K562 (cell line): Measurements from ENCODE around the gene NRXN3. TPM values are rescaled to one million over a fixed set of nuclear protein-coding genes. Genes with fewer than 3 reads are reported as not detected.

Experiments
- ATAC-seq: fragments of 200-7000 bp; cut with Tn5 transposase; 3 replicates; pipeline ENCODE4 v1.9.1; 2020; ENCODE audit warnings: moderate library complexity
- BruUV-seq: library from RNA; stranded (reverse); fragments of 400-500 nt; replicated peaks from 2 replicates; lab custom pipeline; 2021; lab: Mats Ljungman, UMichigan
- CTCF ChIA-PET: fragments of 300-600 bp; formaldehyde crosslinking; extraction: SDS; loops from one replicate; lab custom pipeline; 2021; ENCODE audit warnings: low intra/inter-chr PET ratio; lab: Yijun Ruan, JAX
- POLR2A ChIA-PET: fragments of 300-600, 350-650 bp; sonication (Branson Sonifier 250); formaldehyde crosslinking; extraction: SDS; loops from one replicate; lab custom pipeline; 2021; ENCODE audit warnings: antibody characterized with exemption, inconsistent platforms; lab: Yijun Ruan, JAX
- DNase-seq, 4 experiments: peaks; one replicate each; pipeline versions ENCODE4 v3.0.0 to v3.0.0-alpha.2; 2011 to 2018; ENCODE audit warnings: low spot score in 3 of 4, mixed read lengths in 3 of 4; ENCODE audit errors: extremely low read depth in 1 of 4
- FAIRE-seq: peaks from 2 replicates; lab custom pipeline; 2011; peaks lifted over from hg19 to GRCh38; lab: Jason Lieb, UNC
- H2AFZ ChIP-seq: 2 replicates; pipeline ENCODE4 v1.6.0; 2011; ENCODE audit warnings: low read depth, low read length, control low read depth, inconsistent platforms
- H3K27ac ChIP-seq: fragments of 200-600 bp; 3 replicates; pipeline ENCODE4 v1.8.0; 2011; ENCODE audit warnings: low read depth, mild to moderate bottlenecking, control low read depth, inconsistent platforms, low read length, moderate library complexity, mixed read lengths; ENCODE audit errors: extremely low read depth
- H3K27me3 ChIP-seq, 2 experiments: fragments of 300-600 bp in 1 of 2; 2 replicates in 1 of 2; 3 replicates in 1 of 2; pipeline versions ENCODE4 v1.6.0 to v1.8.0; 2011; ENCODE audit warnings: inconsistent platforms in 2 of 2, low read length in 2 of 2, mild to moderate bottlenecking in 1 of 2, mixed read lengths in 1 of 2, moderate library complexity in 1 of 2; ENCODE audit not compliant: control insufficient read depth in 2 of 2, insufficient read depth in 2 of 2
- H3K36me3 ChIP-seq: fragments of 300-600 bp; 3 replicates; pipeline ENCODE4 v1.8.0; 2011; ENCODE audit warnings: mild to moderate bottlenecking, low read length, inconsistent platforms; ENCODE audit not compliant: control insufficient read depth, insufficient read depth
- H3K4me1 ChIP-seq, 2 experiments: fragments of 200-600 bp in 1 of 2; replicated peaks in 1 of 2; 2 replicates in 1 of 2; 3 replicates in 1 of 2; pipeline versions ENCODE4 v1.5.1 to v1.8.0; 2011; ENCODE audit warnings: inconsistent platforms in 2 of 2, low read length in 2 of 2, mild to moderate bottlenecking in 1 of 2, mixed read lengths in 1 of 2, moderate library complexity in 1 of 2; ENCODE audit not compliant: control insufficient read depth in 2 of 2, insufficient read depth in 2 of 2
- H3K4me2 ChIP-seq: 2 replicates; pipeline ENCODE4 v1.6.1; 2011; ENCODE audit warnings: low read length, control low read depth, inconsistent platforms, mixed read lengths; ENCODE audit not compliant: insufficient read depth
- H3K4me3 ChIP-seq: fragments of 200-600 bp; sonication (generic), shearing (Covaris generic); 2 replicates; pipeline ENCODE4 v1.5.1; 2016; ENCODE audit warnings: control low read depth, inconsistent platforms
- H3K79me2 ChIP-seq: fragments of 200-600 bp; 3 replicates; pipeline ENCODE4 v1.8.0; 2011; ENCODE audit warnings: low read length, inconsistent platforms; ENCODE audit not compliant: control insufficient read depth, insufficient read depth
- H3K9ac ChIP-seq, 2 experiments: 2 replicates each; pipeline versions ENCODE4 v1.6.0 to v1.6.1; 2011; ENCODE audit warnings: low read depth in 2 of 2, low read length in 2 of 2, control low read depth in 1 of 2, inconsistent platforms in 1 of 2, mild to moderate bottlenecking in 1 of 2, mixed read lengths in 1 of 2; ENCODE audit not compliant: insufficient read depth in 1 of 2
- H3K9me1 ChIP-seq: one replicate; pipeline ENCODE4 v1.6.0; 2011; ENCODE audit warnings: inconsistent platforms, mild to moderate bottlenecking, low read length, moderate library complexity; ENCODE audit not compliant: control insufficient read depth, insufficient read depth
- H3K9me3 ChIP-seq: replicated peaks from 2 replicates; pipeline ENCODE4 v1.5.1; 2011; ENCODE audit warnings: low read depth, low read length, inconsistent platforms; ENCODE audit not compliant: control insufficient read depth, insufficient read depth
- H4K20me1 ChIP-seq: replicated peaks from 2 replicates; pipeline ENCODE4 v1.6.1; 2011; ENCODE audit warnings: low read length, inconsistent platforms, mixed read lengths; ENCODE audit not compliant: control insufficient read depth, insufficient read depth
- BRCA1 ChIP-seq, 2 experiments: fragments of 450-650 bp in 1 of 2; sonication (generic) in 1 of 2; formaldehyde crosslinking in 1 of 2; IDR thresholded peaks; 2 replicates each; pipeline versions ENCODE4 v1.5.0 to v1.6.1; 2017 to 2020; ENCODE audit warnings: mild to moderate bottlenecking in 1 of 2, missing genetic modification reagents in 1 of 2
- HSF4 ChIP-seq: fragments of 250-450 bp; sonication (Bioruptor Pico); IDR thresholded peaks from 2 replicates; pipeline ENCODE4 v2.1.2; 2022; ENCODE audit warnings: mild to moderate bottlenecking, moderate library complexity, borderline replicate concordance
- NFIC ChIP-seq: fragments of 450-650 bp; IDR thresholded peaks from 2 replicates; pipeline ENCODE4 v1.6.1; 2017; ENCODE audit warnings: mild to moderate bottlenecking, inconsistent platforms
- NFRKB ChIP-seq: fragments of 450-650 bp; IDR thresholded peaks from 2 replicates; pipeline ENCODE4 v1.6.1; 2016; ENCODE audit warnings: low read depth
- PHB2 ChIP-seq: fragments of 450-650 bp; IDR thresholded peaks from 2 replicates; pipeline ENCODE4 v1.6.1; 2017; ENCODE audit warnings: low read depth
- TCF7 ChIP-seq: sonication (generic); IDR thresholded peaks from 2 replicates; pipeline ENCODE4 v1.6.1; 2016; ENCODE audit warnings: antibody characterized with exemption, borderline replicate concordance
- TEAD4 ChIP-seq, 2 experiments: sonication (generic) in 1 of 2; formaldehyde crosslinking in 1 of 2; IDR thresholded peaks; 2 replicates each; pipeline versions ENCODE4 v1.6.1 to v1.8.0; 2012 to 2022; ENCODE audit warnings: borderline replicate concordance in 1 of 2, inconsistent platforms in 1 of 2, low read length in 1 of 2, mild to moderate bottlenecking in 1 of 2, missing genetic modification reagents in 1 of 2
- ZNF124 ChIP-seq: sonication (generic); formaldehyde crosslinking; IDR thresholded peaks from 2 replicates; pipeline ENCODE4 v1.8.1; 2022; ENCODE audit warnings: missing genetic modification reagents
- ZNF76 ChIP-seq: fragments of 250-450 bp; sonication (Bioruptor Pico); IDR thresholded peaks from 2 replicates; pipeline ENCODE4 v1.4.0; 2020; ENCODE audit warnings: mild to moderate bottlenecking, moderate library complexity, borderline replicate concordance
- WGBS: fragments of 100-300 bp; shearing (Covaris generic); methylation state at CpG from one replicate; pipeline ENCODE4 v1.1.6; 2016; ENCODE audit warnings: low coverage, mixed read lengths; ENCODE audit not compliant: insufficient coverage; ENCODE audit errors: missing lambda C conversion rate; 5-methylcytosine and 5-hydroxymethylcytosine counted together
- in situ Hi-C: fragments of 300-500 bp; cut with MboI; formaldehyde crosslinking; loops from 4 replicates; pipeline ENCODE4 v1.15.0; 2018; ENCODE audit warnings: inconsistent platforms, mixed read lengths
- intact Hi-C: fragments of 100-400 bp; cut with micrococcal nuclease; formaldehyde crosslinking; loops from 2 replicates; pipeline ENCODE4 v1.14.2; 2022
- polyA plus RNA-seq, 8 experiments: library from polyadenylated mRNA; depleted of rRNA in 4 of 8; stranded (reverse) in 5 of 8; unstranded in 3 of 8; fragments of >200 nt; fragmentation: Nextera tagmentation in 2 of 8; fragmentation: Illumina TruSeq in 1 of 8; extraction: Ambion mirVana in 2 of 8; extraction: Trizol in 1 of 8; gene quantifications; 2 replicates each; pipeline versions ENCODE4 v1.2.1 to v1.2.3, GENCODE V29; 2011 to 2014; ENCODE audit warnings: inconsistent platforms in 1 of 8, missing spikeins in 1 of 8
- total RNA-seq, 7 experiments: library from RNA; depleted of rRNA in 6 of 7; stranded (reverse); fragments of >200 nt in 6 of 7; fragmentation: Illumina TruSeq in 2 of 7; extraction: Trizol in 2 of 7; gene quantifications; 2 replicates each; pipeline versions ENCODE4 v1.2.1 to v1.2.3, GENCODE V29; 2011 to 2021; ENCODE audit warnings: low replicate concordance in 1 of 7
- TF ChIP-seq, protein P1 (sequence below), 3 experiments: fragments of 200-800 bp in 1 of 3; fragments of 250-450 bp in 1 of 3; fragments of 450-650 bp in 1 of 3; sonication (Bioruptor Pico) in 1 of 3; sonication (Bioruptor generic) in 1 of 3; formaldehyde crosslinking in 1 of 3; IDR thresholded peaks; 2 replicates each; pipeline versions ENCODE4 v1.6.1 to v1.8.0; 2016 to 2022; ENCODE audit warnings: mild to moderate bottlenecking in 2 of 3, missing genetic modification characterization in 2 of 3, missing compliant biosample characterization in 1 of 3, moderate library complexity in 1 of 3
- TF ChIP-seq, protein P2 (sequence below): fragments of 450-650 bp; formaldehyde crosslinking; IDR thresholded peaks from 2 replicates; pipeline ENCODE4 v1.4.0; 2020; ENCODE audit warnings: mild to moderate bottlenecking

The NRXN3 gene
- total and polyA plus RNA-seq, 9 of the 15 experiments (the other 6 are each of a cell fraction or from before 2014, with no cell fraction given): 0.09 TPM; not detected in 8

DNA sequence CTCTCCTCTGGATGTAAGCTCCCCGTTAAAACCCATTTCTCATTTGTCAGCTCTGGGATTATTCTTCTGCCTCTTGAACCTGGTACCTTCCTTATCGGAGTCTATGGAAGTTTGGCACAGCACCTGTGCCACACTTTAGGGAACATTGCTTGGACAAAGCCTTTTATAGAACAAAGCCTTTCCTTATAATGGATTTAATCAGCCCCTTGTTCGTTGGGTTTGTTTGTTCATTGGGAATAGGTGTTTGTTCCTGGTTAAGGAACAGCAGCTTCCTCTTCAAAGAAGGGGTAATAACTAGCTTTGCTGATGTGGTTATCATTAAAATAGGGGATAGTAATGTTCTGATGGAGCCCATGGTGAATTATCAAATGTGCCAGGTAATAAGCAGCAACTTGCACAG is 70.4 kb downstream of the NRXN3 start:
- FAIRE-seq (no peak), DNase-seq (no peak), ATAC-seq (no peak)
- no peaks in the 10 kb centered on the region for H3K36me3 ChIP-seq
- H3K27ac ChIP-seq: no peak overlapping the region
- in situ Hi-C loops: no loop called here
- ChIA-PET CTCF (no interaction called here), POLR2A (no interaction called here)
- H3K4me3 ChIP-seq: no peak overlapping the region
- H3K27me3 ChIP-seq: peaks cover 0 to 8% of the 10 kb centered on the region in 2 experiments; a peak in 2 of 5 replicates
- H3K4me2 ChIP-seq: no peak overlapping the region
- H3K79me2 ChIP-seq: no peaks in the 10 kb centered on the region
- no peaks in the 10 kb centered on the region for H3K4me1 ChIP-seq
- no peaks in the 10 kb centered on the region for H3K9me3 ChIP-seq
- no peak overlapping the region for H3K9ac ChIP-seq
- TF ChIP-seq, protein P1, sequence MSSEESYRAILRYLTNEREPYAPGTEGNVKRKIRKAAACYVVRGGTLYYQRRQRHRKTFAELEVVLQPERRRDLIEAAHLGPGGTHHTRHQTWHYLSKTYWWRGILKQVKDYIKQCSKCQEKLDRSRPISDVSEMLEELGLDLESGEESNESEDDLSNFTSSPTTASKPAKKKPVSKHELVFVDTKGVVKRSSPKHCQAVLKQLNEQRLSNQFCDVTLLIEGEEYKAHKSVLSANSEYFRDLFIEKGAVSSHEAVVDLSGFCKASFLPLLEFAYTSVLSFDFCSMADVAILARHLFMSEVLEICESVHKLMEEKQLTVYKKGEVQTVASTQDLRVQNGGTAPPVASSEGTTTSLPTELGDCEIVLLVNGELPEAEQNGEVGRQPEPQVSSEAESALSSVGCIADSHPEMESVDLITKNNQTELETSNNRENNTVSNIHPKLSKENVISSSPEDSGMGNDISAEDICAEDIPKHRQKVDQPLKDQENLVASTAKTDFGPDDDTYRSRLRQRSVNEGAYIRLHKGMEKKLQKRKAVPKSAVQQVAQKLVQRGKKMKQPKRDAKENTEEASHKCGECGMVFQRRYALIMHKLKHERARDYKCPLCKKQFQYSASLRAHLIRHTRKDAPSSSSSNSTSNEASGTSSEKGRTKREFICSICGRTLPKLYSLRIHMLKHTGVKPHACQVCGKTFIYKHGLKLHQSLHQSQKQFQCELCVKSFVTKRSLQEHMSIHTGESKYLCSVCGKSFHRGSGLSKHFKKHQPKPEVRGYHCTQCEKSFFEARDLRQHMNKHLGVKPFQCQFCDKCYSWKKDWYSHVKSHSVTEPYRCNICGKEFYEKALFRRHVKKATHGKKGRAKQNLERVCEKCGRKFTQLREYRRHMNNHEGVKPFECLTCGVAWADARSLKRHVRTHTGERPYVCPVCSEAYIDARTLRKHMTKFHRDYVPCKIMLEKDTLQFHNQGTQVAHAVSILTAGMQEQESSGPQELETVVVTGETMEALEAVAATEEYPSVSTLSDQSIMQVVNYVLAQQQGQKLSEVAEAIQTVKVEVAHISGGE (CRISPR knock-in tag; IDR thresholded peaks at IDR 0.05): no peak
- TF ChIP-seq TEAD4 (IDR thresholded peaks at IDR 0.05; ENCODE audit: low read length) (no peak), TEAD4 (CRISPR knock-in tag; IDR thresholded peaks at IDR 0.05; ENCODE audit: borderline replicate concordance) (no peak), PHB2 (no peak), NFRKB (no peak), TCF7 (no peak), NFIC (no peak), BRCA1 (IDR thresholded peaks at IDR 0.05) (no peak), BRCA1 (CRISPR knock-in tag; IDR thresholded peaks at IDR 0.05) (no peak), ZNF124 (no peak), ZNF76 (CRISPR knock-in tag) (no peak), HSF4 (no peak)
- TF ChIP-seq, protein P2, sequence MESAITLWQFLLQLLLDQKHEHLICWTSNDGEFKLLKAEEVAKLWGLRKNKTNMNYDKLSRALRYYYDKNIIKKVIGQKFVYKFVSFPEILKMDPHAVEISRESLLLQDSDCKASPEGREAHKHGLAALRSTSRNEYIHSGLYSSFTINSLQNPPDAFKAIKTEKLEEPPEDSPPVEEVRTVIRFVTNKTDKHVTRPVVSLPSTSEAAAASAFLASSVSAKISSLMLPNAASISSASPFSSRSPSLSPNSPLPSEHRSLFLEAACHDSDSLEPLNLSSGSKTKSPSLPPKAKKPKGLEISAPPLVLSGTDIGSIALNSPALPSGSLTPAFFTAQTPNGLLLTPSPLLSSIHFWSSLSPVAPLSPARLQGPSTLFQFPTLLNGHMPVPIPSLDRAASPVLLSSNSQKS: no peak
- H2AFZ ChIP-seq: no peak overlapping the region
- intact Hi-C loops: no loop called here
- no peaks in the 10 kb centered on the region; the same call in 1 of the 2 replicates for H4K20me1 ChIP-seq
- no TSS peak for BruUV-seq
- H3K9me1 ChIP-seq: no peaks in the 10 kb centered on the region
- WGBS: 0% methylated on average over 3 of the region's 3 CpGs
